K562 (cell line): ENCODE results near the gene PPP1R9B. TPM values are rescaled to one million over a fixed set of nuclear protein-coding genes. Genes with fewer than 3 reads are reported as not detected.
A peak's percentile ranks its signal among the peaks of the same experiment; 100 is the strongest.

Experiments
- JUN ChIP-seq, 2 experiments: sonication (generic) in 1 of 2; formaldehyde crosslinking in 1 of 2; IDR thresholded peaks; 2 replicates each; pipeline versions ENCODE4 v1.6.1 to v1.8.0; 2012 to 2022; ENCODE audit warnings: borderline replicate concordance in 2 of 2, mild to moderate bottlenecking in 2 of 2, improper control_type of control experiment in 1 of 2, low read depth in 1 of 2, low read length in 1 of 2, missing genetic modification reagents in 1 of 2
- MCM7 ChIP-seq, 2 experiments: fragments of 450-650 bp; IDR thresholded peaks; 2 replicates each; pipeline ENCODE4 v1.6.1; 2016 to 2018
- RBM25 ChIP-seq: fragments of 200-400 bp; formaldehyde crosslinking; IDR thresholded peaks from 2 replicates; pipeline ENCODE4 v1.6.1; 2018; ENCODE audit warnings: low read length, low read depth, moderate library complexity; ENCODE audit not compliant: severe bottlenecking
- RHOXF2B ChIP-seq: fragments of 250-450 bp; sonication (Bioruptor Pico); conservative IDR thresholded peaks from 2 replicates; pipeline ENCODE4 v1.5.1; 2021
- SIX5 ChIP-seq, 2 experiments: IDR thresholded peaks; 2 replicates each; pipeline ENCODE4 v1.6.1; 2011; ENCODE audit warnings: low read length in 2 of 2, borderline replicate concordance in 1 of 2, low read depth in 1 of 2, mild to moderate bottlenecking in 1 of 2, moderate library complexity in 1 of 2; ENCODE audit not compliant: insufficient read depth in 1 of 2
- SMARCC2 ChIP-seq: fragments of 450-650 bp; IDR thresholded peaks from 2 replicates; pipeline ENCODE4 v1.6.1; 2017; ENCODE audit warnings: antibody characterized with exemption, moderate library complexity, mild to moderate bottlenecking, low read depth
- YY1 ChIP-seq, 3 experiments: IDR thresholded peaks; 2 replicates each; pipeline ENCODE4 v1.6.1; 2011; ENCODE audit warnings: low read length in 2 of 3, mild to moderate bottlenecking in 2 of 3, moderate library complexity in 2 of 3, borderline replicate concordance in 1 of 3, control low read depth in 1 of 3, low read depth in 1 of 3; ENCODE audit not compliant: insufficient read depth in 3 of 3, insufficient replicate concordance in 2 of 3, control insufficient read depth in 1 of 3, insufficient read length in 1 of 3; ENCODE audit errors: extremely low read depth in 1 of 3
- ZEB2 ChIP-seq: fragments of 450-650 bp; IDR thresholded peaks from 2 replicates; pipeline ENCODE4 v1.6.1; 2016
- ZNF146 ChIP-seq: IDR thresholded peaks from one replicate; pipeline ENCODE4 v1.6.1; 2018; ENCODE audit warnings: missing compliant biosample characterization; ENCODE audit not compliant: unreplicated experiment
- ZNF24 ChIP-seq: fragments of 450-650 bp; IDR thresholded peaks from 2 replicates; pipeline ENCODE4 v1.6.1; 2016
- ZNF696 ChIP-seq: fragments of 250-450 bp; sonication (Bioruptor Pico); conservative IDR thresholded peaks from 2 replicates; pipeline ENCODE4 v1.4.0; 2020; ENCODE audit warnings: mild to moderate bottlenecking, moderate library complexity
- polyA plus RNA-seq, 8 experiments: library from polyadenylated mRNA; depleted of rRNA in 4 of 8; stranded (reverse) in 5 of 8; unstranded in 3 of 8; fragments of >200 nt; fragmentation: Nextera tagmentation in 2 of 8; fragmentation: Illumina TruSeq in 1 of 8; extraction: Ambion mirVana in 2 of 8; extraction: Trizol in 1 of 8; gene quantifications; 2 replicates each; pipeline versions ENCODE4 v1.2.1 to v1.2.3, GENCODE V29; 2011 to 2014; ENCODE audit warnings: inconsistent platforms in 1 of 8, missing spikeins in 1 of 8
- total RNA-seq, 7 experiments: library from RNA; depleted of rRNA in 6 of 7; stranded (reverse); fragments of >200 nt in 6 of 7; fragmentation: Illumina TruSeq in 2 of 7; extraction: Trizol in 2 of 7; gene quantifications; 2 replicates each; pipeline versions ENCODE4 v1.2.1 to v1.2.3, GENCODE V29; 2011 to 2021; ENCODE audit warnings: low replicate concordance in 1 of 7

PPP1R9B gene
- total and polyA plus RNA-seq, 9 of the 15 experiments (the other 6 are each of a cell fraction or from before 2014, with no cell fraction given), result 0.10 to 63.5 (median 24.7) TPM

DNA sequence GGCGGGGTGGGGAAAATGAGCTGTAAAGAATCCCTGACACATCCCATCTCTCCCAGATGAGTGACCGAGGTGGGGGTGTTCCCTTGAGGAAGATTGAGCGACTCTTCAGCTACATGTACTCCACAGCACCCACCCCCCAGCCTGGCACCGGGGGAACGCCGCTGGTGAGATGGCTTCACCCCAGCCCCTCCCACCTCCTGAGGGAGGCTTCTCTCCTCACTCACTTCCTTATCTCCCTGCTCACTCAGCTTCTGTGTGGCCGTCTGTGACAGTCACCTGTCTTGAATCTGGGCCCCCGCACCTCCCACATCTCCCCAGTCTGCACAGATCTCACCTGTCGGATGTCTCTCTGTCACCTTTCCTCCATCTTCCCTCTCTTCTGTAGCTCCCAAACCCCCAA, 41.9 kb downstream of the PPP1R9B start (continued):
- no peak for TF ChIP-seq JUN (IDR thresholded peaks at IDR 0.05; ENCODE audit: borderline replicate concordance, low read depth, low read length)
- TF ChIP-seq JUN (CRISPR knock-in tag; IDR thresholded peaks at IDR 0.05; ENCODE audit: borderline replicate concordance), result no peak
- no peak for TF ChIP-seq ZNF146 (CRISPR knock-in tag)
- no peak for TF ChIP-seq ZNF24
- TF ChIP-seq SIX5 (IDR thresholded peaks at IDR 0.05; ENCODE audit: borderline replicate concordance in 1 of 2, insufficient read depth in 1 of 2, low read depth in 1 of 2, low read length in 2 of 2), result no peak
- TF ChIP-seq ZEB2, result peak; percentile 92
- no peak for TF ChIP-seq ZNF696 (CRISPR knock-in tag)
- TF ChIP-seq MCM7 (IDR thresholded peaks at IDR 0.05), result no peak
- TF ChIP-seq YY1 (IDR thresholded peaks at IDR 0.05; ENCODE audit: borderline replicate concordance in 1 of 3, control insufficient read depth in 1 of 3, extremely low read depth in 1 of 3, insufficient read depth in 3 of 3, insufficient read length in 1 of 3, insufficient replicate concordance in 2 of 3, low read depth in 1 of 3, low read length in 2 of 3), result no peak
- TF ChIP-seq SMARCC2, result no peak
- TF ChIP-seq RBM25, result no peak
- TF ChIP-seq RHOXF2B (CRISPR knock-in tag), result no peak
- TF ChIP-seq, all 486 proteins: peak for 17
